ENCODE data around the gene TRIP13.
A peak's percentile ranks its signal among the peaks of the same experiment; 100 is the strongest.

TRIP13 gene

GRCh38 chr5:854966-855743 is 37.5 kb upstream of the TRIP13 start:
- no peak for DNase-seq (ENCODE audit: low read depth)

GRCh38 chr5:855771-856530 is 36.7 kb upstream of the TRIP13 start:
- DNase-seq (ENCODE audit: low read depth), result no peak

- no peak for DNase-seq (ENCODE audit: low read depth)
Observed at GRCh38 chr5:856531-857425, 35.9 kb upstream of the TRIP13 start.

- DNase-seq (ENCODE audit: low read depth), result no peak
Observed at GRCh38 chr5:858726-859125, 34.0 kb upstream of the TRIP13 start.

GRCh38 chr5:859391-859790 is 33.3 kb upstream of the TRIP13 start:
- no peak for DNase-seq (ENCODE audit: low read depth)

GRCh38 chr5:859798-860296 is 32.8 kb upstream of the TRIP13 start:
- DNase-seq (ENCODE audit: low read depth), result no peak

- DNase-seq (ENCODE audit: low read depth), result no peak
Observed at GRCh38 chr5:860506-861150, 32.1 kb upstream of the TRIP13 start.

- DNase-seq (ENCODE audit: low read depth), result no peak
Observed at GRCh38 chr5:861442-862366, 31.0 kb upstream of the TRIP13 start.

- peak; percentile 9 for DNase-seq (ENCODE audit: low read depth)
Observed at GRCh38 chr5:862367-863243, 30.1 kb upstream of the TRIP13 start.

GRCh38 chr5:863244-863805 is 29.4 kb upstream of the TRIP13 start:
- DNase-seq (ENCODE audit: low read depth), result no peak

- DNase-seq (ENCODE audit: low read depth), result no peak
Observed at GRCh38 chr5:864492-865167, 28.1 kb upstream of the TRIP13 start.

GRCh38 chr5:865168-865521 is 27.5 kb upstream of the TRIP13 start:
- DNase-seq (ENCODE audit: low read depth), result no peak

GRCh38 chr5:865771-866170 is 26.9 kb upstream of the TRIP13 start:
- DNase-seq (ENCODE audit: low read depth), result no peak

GRCh38 chr5:867300-867870 is 25.3 kb upstream of the TRIP13 start:
- DNase-seq (ENCODE audit: low read depth), result no peak

GRCh38 chr5:868428-869135 is 24.1 kb upstream of the TRIP13 start:
- DNase-seq (ENCODE audit: low read depth), result no peak

GRCh38 chr5:870956-871355 is 21.7 kb upstream of the TRIP13 start:
- DNase-seq (ENCODE audit: low read depth), result no peak

GRCh38 chr5:871596-872298 is 20.9 kb upstream of the TRIP13 start:
- DNase-seq (ENCODE audit: low read depth), result no peak
